HepG2 (cell line): ENCODE results near the gene PEX11B. TPM values are rescaled to one million over a fixed set of nuclear protein-coding genes. Genes with fewer than 3 reads are reported as not detected.

Experiments used
- ATAC-seq: fragments of 200-7000 bp; cut with Tn5 transposase; 3 replicates; pipeline ENCODE4 v1.9.1; 2020; ENCODE audit warnings: mild to moderate bottlenecking, moderate library complexity
- BruUV-seq: library from RNA; stranded (reverse); fragments of 400-500 nt; replicated peaks from 2 replicates; lab custom pipeline; 2021; lab: Mats Ljungman, UMichigan
- CTCF ChIA-PET: fragments of 300-600 bp; formaldehyde crosslinking; extraction: SDS; loops from one replicate; lab custom pipeline; 2021; ENCODE audit warnings: low total read pairs, inconsistent platforms, low intra/inter-chr PET ratio; lab: Yijun Ruan, JAX
- POLR2A ChIA-PET: fragments of 350-600 bp; sonication (Branson Sonifier 250); formaldehyde crosslinking; loops from one replicate; lab custom pipeline; 2020; ENCODE audit warnings: antibody characterized with exemption, inconsistent platforms; lab: Yijun Ruan, JAX
- DNase-seq: peaks from one replicate; pipeline ENCODE4 v3.0.0-alpha.2; 2015; ENCODE audit warnings: low spot score
- FAIRE-seq: peaks from 3 replicates; lab custom pipeline; 2011; peaks lifted over from hg19 to GRCh38; lab: Jason Lieb, UNC
- H2AFZ ChIP-seq: one replicate; pipeline ENCODE4 v1.6.1; 2011; ENCODE audit warnings: low read length, inconsistent platforms
- H3K27ac ChIP-seq: fragments of 300-600 bp; 3 replicates; pipeline ENCODE4 v1.8.0; 2011; ENCODE audit warnings: mixed run types, mild to moderate bottlenecking, mixed read lengths, low read length, inconsistent platforms; ENCODE audit not compliant: insufficient read depth; ENCODE audit errors: extremely low read length
- H3K27me3 ChIP-seq, 2 experiments: fragments of 200-600 bp in 1 of 2; 2 replicates in 1 of 2; 3 replicates in 1 of 2; pipeline versions ENCODE4 v1.6.0 to v1.8.0; 2011; ENCODE audit warnings: low read length in 2 of 2, mild to moderate bottlenecking in 2 of 2, moderate library complexity in 2 of 2, inconsistent platforms in 1 of 2; ENCODE audit not compliant: insufficient read depth in 2 of 2, control insufficient read depth in 1 of 2
- H3K36me3 ChIP-seq, 2 experiments: fragments of 200-600 bp in 1 of 2; replicated peaks in 1 of 2; 2 replicates in 1 of 2; 3 replicates in 1 of 2; pipeline versions ENCODE4 v1.5.1 to v1.8.0; 2011; ENCODE audit warnings: low read length in 2 of 2, inconsistent platforms in 1 of 2; ENCODE audit not compliant: insufficient read depth in 2 of 2, control insufficient read depth in 1 of 2
- H3K4me1 ChIP-seq: 2 replicates; pipeline ENCODE4 v1.5.1; 2012; ENCODE audit warnings: low read length, inconsistent platforms; ENCODE audit not compliant: insufficient read depth
- H3K4me2 ChIP-seq: 2 replicates; pipeline ENCODE4 v1.6.0; 2011; ENCODE audit warnings: low read depth, low read length, inconsistent platforms
- H3K4me3 ChIP-seq, 3 experiments: fragments of 200-600 bp in 1 of 3; sonication (generic), shearing (Covaris generic) in 1 of 3; replicated peaks in 1 of 3; 2 replicates each; pipeline ENCODE4 v1.5.1; 2011 to 2016; ENCODE audit warnings: low read length in 3 of 3, inconsistent platforms in 2 of 3, low read depth in 2 of 3, mild to moderate bottlenecking in 2 of 3, control low read depth in 1 of 3, mixed read lengths in 1 of 3; ENCODE audit not compliant: insufficient read depth in 1 of 3
- H3K79me2 ChIP-seq: one replicate; pipeline ENCODE4 v1.6.1; 2011; ENCODE audit warnings: low read length, inconsistent platforms; ENCODE audit not compliant: insufficient read depth
- H3K9ac ChIP-seq: 2 replicates; pipeline ENCODE4 v1.6.0; 2011; ENCODE audit warnings: mild to moderate bottlenecking, low read depth, low read length, inconsistent platforms; ENCODE audit not compliant: insufficient read depth
- H3K9me3 ChIP-seq: 2 replicates; pipeline ENCODE4 v1.5.1; 2012; ENCODE audit warnings: mild to moderate bottlenecking, low read length
- H4K20me1 ChIP-seq: 2 replicates; pipeline ENCODE4 v1.6.0; 2011; ENCODE audit warnings: inconsistent platforms, mild to moderate bottlenecking, low read length, moderate library complexity; ENCODE audit not compliant: insufficient read depth
- CEBPB ChIP-seq: IDR thresholded peaks from 2 replicates; pipeline ENCODE4 v1.6.1; 2011; ENCODE audit warnings: low read depth, low read length, improper control_type of control experiment, borderline replicate concordance
- FOSL2 ChIP-seq: sonication (generic); formaldehyde crosslinking; IDR thresholded peaks from 2 replicates; pipeline ENCODE4 v1.4.0; 2020; ENCODE audit warnings: missing genetic modification reagents
- MTF2 ChIP-seq: sonication (generic); formaldehyde crosslinking; IDR thresholded peaks from 2 replicates; pipeline ENCODE4 v1.5.0; 2020; ENCODE audit warnings: missing genetic modification reagents, borderline replicate concordance
- TMF1 ChIP-seq: sonication (generic); formaldehyde crosslinking; IDR thresholded peaks from 2 replicates; pipeline ENCODE4 v1.8.1; 2022; ENCODE audit warnings: low read depth, missing genetic modification reagents
- ZKSCAN1 ChIP-seq: fragments of 150-350 bp; IDR thresholded peaks from 2 replicates; pipeline ENCODE4 v1.6.1; 2014; ENCODE audit warnings: low read length
- ZNF12 ChIP-seq: sonication (generic); formaldehyde crosslinking; IDR thresholded peaks from 2 replicates; pipeline ENCODE4 v1.5.0; 2020; ENCODE audit warnings: missing genetic modification reagents
- ZNF121 ChIP-seq: sonication (generic); formaldehyde crosslinking; IDR thresholded peaks from 2 replicates; pipeline ENCODE4 v1.5.0; 2020; ENCODE audit warnings: mild to moderate bottlenecking, missing genetic modification reagents
- ZSCAN12 ChIP-seq: sonication (generic); formaldehyde crosslinking; IDR thresholded peaks from 2 replicates; pipeline ENCODE4 v1.9.0; 2021; ENCODE audit warnings: mild to moderate bottlenecking, missing genetic modification reagents
- WGBS: methylation state at CpG from one replicate; pipeline ENCODE4 v1.1.6; 2017; ENCODE audit warnings: low lambda C conversion rate; 5-methylcytosine and 5-hydroxymethylcytosine counted together
- in situ Hi-C: cut with HindIII; loops from 2 replicates; pipeline ENCODE4 v1.10.0; 2017; ENCODE audit warnings: low pct_unique_long_range_greater_than_20kb; ENCODE audit not compliant: extremely low pct_ligation_motif_present
- intact Hi-C: fragments of 100-400 bp; cut with micrococcal nuclease; formaldehyde crosslinking; loops from one replicate; pipeline ENCODE4 v1.10.0; 2022; ENCODE audit not compliant: unreplicated experiment
- polyA plus RNA-seq, 8 experiments: library from polyadenylated mRNA; depleted of rRNA in 3 of 8; stranded (reverse) in 7 of 8; unstranded in 1 of 8; fragments of >200 nt; fragmentation: Illumina TruSeq in 4 of 8; extraction: Trizol in 4 of 8; gene quantifications; 2 replicates each; pipeline versions ENCODE4 v1.2.1 to v1.2.3, GENCODE V29; 2011 to 2016; ENCODE audit warnings: low read depth in 4 of 8, missing spikeins in 1 of 8, mixed read lengths in 1 of 8; ENCODE audit not compliant: insufficient read depth in 1 of 8
- total RNA-seq, 5 experiments: library from RNA; depleted of rRNA; stranded (reverse); fragments of >200 nt; fragmentation: Illumina TruSeq; extraction: Trizol; gene quantifications; 2 replicates each; pipeline ENCODE4 v1.2.3, GENCODE V29; 2016; ENCODE audit warnings: low read depth in 1 of 5
- TF ChIP-seq, protein P1 (sequence below): sonication (generic); formaldehyde crosslinking; IDR thresholded peaks from 2 replicates; pipeline ENCODE4 v1.8.0; 2023; ENCODE audit warnings: mild to moderate bottlenecking, missing genetic modification reagents

The PEX11B gene
- total and polyA plus RNA-seq, 2 of the 13 experiments (the other 11 are each of a cell fraction or from before 2014, with no cell fraction given): 21.6 to 48.4 TPM

DNA sequence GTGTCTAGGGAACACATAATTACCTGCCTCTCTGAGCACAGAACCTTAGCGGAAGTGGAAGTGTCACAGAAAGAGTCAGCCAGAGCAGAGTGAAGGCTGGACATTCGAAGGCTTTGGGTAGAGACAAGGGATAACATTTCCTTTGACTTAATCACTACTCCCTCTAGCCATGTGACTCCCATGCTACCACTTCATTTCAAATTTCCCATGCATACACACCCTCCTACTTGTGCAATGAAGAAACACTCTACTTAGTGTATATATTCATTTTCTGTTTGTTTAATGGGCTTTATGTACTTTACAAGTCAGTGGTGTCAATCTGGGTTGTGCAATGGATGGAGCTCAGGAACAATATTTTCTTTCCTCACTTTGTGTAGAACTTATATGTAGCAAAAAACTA, 39.8 kb downstream of the PEX11B start:
- in situ Hi-C loops (no loop called here), intact Hi-C loops (no loop called here)
- no peak for DNase-seq
- Histone ChIP-seq H2AFZ (no peak overlapping the region), H3K4me3 (no peak overlapping the region), H3K4me2 (no peak overlapping the region), H3K4me1 (0 out of 2 replicates have a peak, but pooled peaks cover 7% of the 10 kb centered on the region), H3K9ac (no peak overlapping the region), H3K36me3 (no peaks in the 10 kb centered on the region), H3K9me3 (no peaks in the 10 kb centered on the region), H3K27me3 (peaks cover 2 to 46% of the 10 kb centered on the region in 2 experiments; a peak in 3 of 5 replicates), H4K20me1 (no peaks in the 10 kb centered on the region), H3K27ac (no peak overlapping the region), H3K79me2 (no peaks in the 10 kb centered on the region)
- WGBS: 27% methylated on average over 2 of the region's 2 CpGs
- BruUV-seq: no TSS peak
- no peak for FAIRE-seq
- CTCF ChIA-PET: no interaction called here
- POLR2A ChIA-PET: no interaction called here
- ATAC-seq: no peak
- no peak for TF ChIP-seq ZKSCAN1
- peak; percentile 50 for TF ChIP-seq CEBPB

DNA sequence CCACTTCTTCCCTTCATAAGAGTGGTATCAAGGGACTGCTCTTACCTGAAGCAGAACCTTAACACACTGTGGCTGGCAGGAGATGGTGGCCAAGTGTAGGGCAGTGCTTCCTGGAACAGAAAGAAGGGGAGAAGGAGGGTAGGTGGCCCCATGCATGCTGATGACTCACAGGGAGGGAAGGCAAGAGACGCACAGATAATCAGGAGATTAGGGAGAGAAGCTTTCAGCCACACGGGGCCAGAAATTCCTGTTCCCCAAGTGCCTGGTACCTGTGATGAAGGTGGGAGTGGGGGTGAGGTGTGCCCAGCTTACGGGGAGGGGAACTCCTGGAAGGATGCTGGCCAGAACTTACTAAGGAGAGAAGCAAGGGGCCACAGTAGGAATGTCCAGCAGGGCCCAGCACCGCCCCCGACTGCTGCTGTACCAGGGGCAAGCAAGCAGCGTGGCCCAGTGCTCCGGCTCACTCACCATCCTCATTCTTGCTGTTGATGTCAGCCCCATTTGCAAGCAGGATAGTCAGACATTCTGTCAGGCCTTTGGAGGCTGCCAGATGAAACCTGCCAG, 40.5 kb downstream of the PEX11B start:
- no peak overlapping the region for H3K27ac ChIP-seq
- H3K79me2 ChIP-seq: no peaks in the 10 kb centered on the region
- TF ChIP-seq MTF2 (CRISPR knock-in tag): no peak
- no peak for TF ChIP-seq ZNF121 (CRISPR knock-in tag)
- TF ChIP-seq ZNF12 (CRISPR knock-in tag): no peak
- TF ChIP-seq, protein P1, sequence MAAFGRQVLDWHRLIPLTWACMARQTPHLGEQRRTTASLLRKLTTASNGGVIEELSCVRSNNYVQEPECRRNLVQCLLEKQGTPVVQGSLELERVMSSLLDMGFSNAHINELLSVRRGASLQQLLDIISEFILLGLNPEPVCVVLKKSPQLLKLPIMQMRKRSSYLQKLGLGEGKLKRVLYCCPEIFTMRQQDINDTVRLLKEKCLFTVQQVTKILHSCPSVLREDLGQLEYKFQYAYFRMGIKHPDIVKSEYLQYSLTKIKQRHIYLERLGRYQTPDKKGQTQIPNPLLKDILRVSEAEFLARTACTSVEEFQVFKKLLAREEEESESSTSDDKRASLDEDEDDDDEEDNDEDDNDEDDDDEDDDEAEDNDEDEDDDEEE: no peak
- 0 out of 2 replicates have a peak, but pooled peaks have one; percentile 21 for TF ChIP-seq FOSL2 (CRISPR knock-in tag)
- no peak for TF ChIP-seq ZSCAN12 (CRISPR knock-in tag)
- no peak for TF ChIP-seq TMF1 (CRISPR knock-in tag)
- POLR2A ChIA-PET: no interaction called here
- no peaks in the 10 kb centered on the region for H3K9me3 ChIP-seq
- H3K36me3 ChIP-seq: no peaks in the 10 kb centered on the region
- no peak overlapping the region for H3K4me3 ChIP-seq
- intact Hi-C loops: no loop called here
- no peak overlapping the region for H2AFZ ChIP-seq
- no peaks in the 10 kb centered on the region for H4K20me1 ChIP-seq
- H3K4me1 ChIP-seq: 0 out of 2 replicates have a peak, but pooled peaks cover 7% of the 10 kb centered on the region
- FAIRE-seq (no peak), ATAC-seq (no peak), DNase-seq (no peak)
- 4% methylated on average over 3 of the region's 7 CpGs for WGBS
- BruUV-seq: no TSS peak
- H3K27me3 ChIP-seq: peaks cover 4 to 50% of the 10 kb centered on the region in 2 experiments; a peak in 3 of 5 replicates
- H3K4me2 ChIP-seq: no peak overlapping the region
- in situ Hi-C loops: no loop called here
- H3K9ac ChIP-seq: no peak overlapping the region
- CTCF ChIA-PET: no interaction called here
